WTC11 (cell line): ENCODE results near the gene ALK. TPM values are rescaled to one million over a fixed set of nuclear protein-coding genes. Genes with fewer than 3 reads are reported as not detected.

ENCODE experiments used
- ATAC-seq: fragments of 200-7000 bp; cut with Tn5 transposase; 2 replicates; pipeline ENCODE4 v1.10.0; 2021; ENCODE audit warnings: mild to moderate bottlenecking, moderate library complexity
- CTCF ChIA-PET: fragments of 300-600 bp; sonication (Branson Sonifier 250); formaldehyde crosslinking; loops from one replicate; lab custom pipeline; 2021; ENCODE audit warnings: antibody characterized with exemption; lab: Charles Lee
- POLR2A ChIA-PET: fragments of 350-600 bp; sonication (Branson Sonifier 250); formaldehyde crosslinking; loops from one replicate; lab custom pipeline; 2021; ENCODE audit warnings: antibody characterized with exemption; lab: Charles Lee
- DNase-seq: peaks from one replicate; pipeline ENCODE4 v3.0.0; 2021; ENCODE audit warnings: low spot score
- H3K27ac Mint-ChIP-seq: 2 replicates; pipeline ENCODE4 v1.8.0; 2021; ENCODE audit warnings: mixed read lengths
- H3K27me3 Mint-ChIP-seq: 2 replicates; pipeline ENCODE4 v1.8.0; 2021; ENCODE audit warnings: low read depth, mild to moderate bottlenecking, moderate library complexity, mixed read lengths
- H3K36me3 Mint-ChIP-seq: 2 replicates; pipeline ENCODE4 v1.8.0; 2021; ENCODE audit warnings: mixed read lengths
- H3K4me1 Mint-ChIP-seq: 2 replicates; pipeline ENCODE4 v1.8.0; 2022; ENCODE audit warnings: mixed read lengths
- H3K4me3 Mint-ChIP-seq: 2 replicates; pipeline ENCODE4 v1.8.0; 2021; ENCODE audit warnings: mild to moderate bottlenecking, moderate library complexity, mixed read lengths
- H3K9me3 Mint-ChIP-seq: 2 replicates; pipeline ENCODE4 v1.8.0; 2021; ENCODE audit warnings: mixed read lengths
- CREM ChIP-seq: sonication (generic); formaldehyde crosslinking; IDR thresholded peaks from 2 replicates; pipeline ENCODE4 v1.8.1; 2022; ENCODE audit warnings: mild to moderate bottlenecking, missing genetic modification reagents, moderate library complexity
- E2F5 ChIP-seq: sonication (generic); formaldehyde crosslinking; IDR thresholded peaks from 2 replicates; pipeline ENCODE4 v1.8.1; 2022; ENCODE audit warnings: mild to moderate bottlenecking, moderate library complexity, missing genetic modification reagents
- JAZF1 ChIP-seq: fragments of 250-450 bp; sonication (Bioruptor Pico); IDR thresholded peaks from 2 replicates; pipeline ENCODE4 v1.9.0; 2021; ENCODE audit warnings: moderate library complexity, mild to moderate bottlenecking, inconsistent platforms
- MXD4 ChIP-seq: fragments of 250-450 bp; sonication (Bioruptor Pico); IDR thresholded peaks from 2 replicates; pipeline ENCODE4 v1.8.0; 2021; ENCODE audit warnings: mild to moderate bottlenecking, moderate library complexity, borderline replicate concordance
- NR1H2 ChIP-seq: sonication (generic); formaldehyde crosslinking; IDR thresholded peaks from 2 replicates; pipeline ENCODE4 v1.9.0; 2021; ENCODE audit warnings: mild to moderate bottlenecking, moderate library complexity, missing genetic modification reagents
- OVOL2 ChIP-seq: fragments of 250-450 bp; sonication (Bioruptor Pico); IDR thresholded peaks from 2 replicates; pipeline ENCODE4 v1.9.0; 2021; ENCODE audit warnings: mild to moderate bottlenecking, borderline replicate concordance
- SMAD4 ChIP-seq: sonication (generic); formaldehyde crosslinking; IDR thresholded peaks from 2 replicates; pipeline ENCODE4 v1.8.0; 2022; ENCODE audit warnings: mild to moderate bottlenecking, missing genetic modification reagents
- SOX15 ChIP-seq: fragments of 250-450 bp; sonication (Bioruptor Pico); IDR thresholded peaks from 2 replicates; pipeline ENCODE4 v1.9.0; 2021; ENCODE audit warnings: mild to moderate bottlenecking
- TEAD1 ChIP-seq: sonication (generic); formaldehyde crosslinking; IDR thresholded peaks from 2 replicates; pipeline ENCODE4 v1.8.0; 2022; ENCODE audit warnings: mild to moderate bottlenecking, missing genetic modification reagents
- TP53 ChIP-seq: sonication (generic); formaldehyde crosslinking; IDR thresholded peaks from 2 replicates; pipeline ENCODE4 v1.8.1; 2023; ENCODE audit warnings: mild to moderate bottlenecking, missing genetic modification reagents
- USF2 ChIP-seq: sonication (generic); formaldehyde crosslinking; IDR thresholded peaks from 2 replicates; pipeline ENCODE4 v1.8.1; 2023; ENCODE audit warnings: mild to moderate bottlenecking, missing genetic modification reagents, moderate library complexity
- ZNF219 ChIP-seq: sonication (generic); formaldehyde crosslinking; IDR thresholded peaks from 2 replicates; pipeline ENCODE4 v1.8.0; 2023; ENCODE audit warnings: missing genetic modification reagents, mild to moderate bottlenecking, borderline replicate concordance
- ZNF232 ChIP-seq: sonication (generic); formaldehyde crosslinking; IDR thresholded peaks from 2 replicates; pipeline ENCODE4 v1.8.0; 2022; ENCODE audit warnings: mild to moderate bottlenecking, missing genetic modification reagents
- ZNF317 ChIP-seq: sonication (generic); formaldehyde crosslinking; IDR thresholded peaks from 2 replicates; pipeline ENCODE4 v1.8.1; 2023; ENCODE audit warnings: low read depth, mild to moderate bottlenecking, moderate library complexity, missing genetic modification reagents, borderline replicate concordance
- ZNF396 ChIP-seq: fragments of 250-450 bp; sonication (Bioruptor Pico); IDR thresholded peaks from 2 replicates; pipeline ENCODE4 v1.8.0; 2021; ENCODE audit warnings: mild to moderate bottlenecking, moderate library complexity, borderline replicate concordance
- ZNF423 ChIP-seq: fragments of 250-450 bp; sonication (Bioruptor Pico); IDR thresholded peaks from 2 replicates; pipeline ENCODE4 v2.1.2; 2022; ENCODE audit warnings: mild to moderate bottlenecking, moderate library complexity
- ZNF425 ChIP-seq: fragments of 250-450 bp; sonication (Bioruptor Pico); conservative IDR thresholded peaks from 2 replicates; pipeline ENCODE4 v1.9.0; 2021; ENCODE audit warnings: mild to moderate bottlenecking
- ZNF671 ChIP-seq: fragments of 250-450 bp; sonication (Bioruptor Pico); IDR thresholded peaks from 2 replicates; pipeline ENCODE4 v1.8.0; 2021; ENCODE audit warnings: mild to moderate bottlenecking
- ZSCAN18 ChIP-seq: fragments of 250-450 bp; sonication (Bioruptor Pico); IDR thresholded peaks from 2 replicates; pipeline ENCODE4 v2.1.2; 2022; ENCODE audit warnings: mild to moderate bottlenecking, moderate library complexity
- total RNA-seq: library from RNA; stranded (reverse); gene quantifications from 3 replicates; pipeline ENCODE4 v1.2.3, GENCODE V29; 2021
- TF ChIP-seq, protein P1 (sequence below): fragments of 250-450 bp; sonication (Bioruptor Pico); IDR thresholded peaks from 2 replicates; pipeline ENCODE4 v1.8.0; 2021; ENCODE audit warnings: mild to moderate bottlenecking
- TF ChIP-seq, protein P2 (sequence below): fragments of 250-450 bp; sonication (Bioruptor Pico); IDR thresholded peaks from 2 replicates; pipeline ENCODE4 v1.9.0; 2021; ENCODE audit warnings: mild to moderate bottlenecking
- TF ChIP-seq, protein P3 (sequence below): sonication (generic); formaldehyde crosslinking; conservative IDR thresholded peaks from 2 replicates; pipeline ENCODE4 v1.8.1; 2023; ENCODE audit warnings: mild to moderate bottlenecking, low read depth, missing genetic modification reagents, moderate library complexity

ALK gene
- total RNA-seq, 1 experiment from 2014 or later = not detected

DNA sequence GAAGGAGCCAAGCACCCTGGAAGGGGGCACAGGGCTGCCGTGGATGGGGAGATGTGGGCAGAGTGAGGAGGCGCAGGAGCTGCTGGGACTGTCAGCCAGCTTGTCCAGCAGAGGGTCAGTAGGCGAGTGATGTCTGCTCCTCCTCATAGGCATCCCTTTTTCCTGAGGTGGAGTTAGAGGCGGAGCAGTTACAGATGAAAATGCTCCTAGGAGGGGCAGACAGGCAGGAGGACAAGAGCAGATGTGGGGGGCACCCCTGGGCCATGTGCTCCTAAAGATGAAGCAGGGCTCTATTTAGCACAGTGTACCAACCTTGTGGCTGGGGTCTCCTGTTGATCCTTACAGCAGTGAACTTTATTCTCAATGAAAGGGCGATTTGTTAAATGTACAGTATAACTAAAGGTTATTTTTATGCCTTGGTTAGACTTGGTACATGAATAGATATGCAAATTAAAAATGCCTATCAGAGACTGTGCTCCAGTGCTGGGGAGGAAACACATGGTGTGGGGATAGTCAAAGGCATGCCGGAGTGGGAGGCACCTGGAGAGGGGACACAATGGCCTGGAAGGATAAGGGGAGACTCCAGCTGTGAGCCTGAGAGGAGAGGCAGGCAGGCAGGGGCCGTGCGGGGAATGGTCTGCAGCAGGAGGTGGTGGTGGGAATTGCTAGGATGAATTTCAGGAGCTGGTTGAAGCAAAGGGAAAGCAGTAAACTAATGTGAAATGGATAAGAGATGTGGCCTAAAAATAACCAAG is 630.9 kb downstream of the ALK start (continued):
- TF ChIP-seq, protein P1, sequence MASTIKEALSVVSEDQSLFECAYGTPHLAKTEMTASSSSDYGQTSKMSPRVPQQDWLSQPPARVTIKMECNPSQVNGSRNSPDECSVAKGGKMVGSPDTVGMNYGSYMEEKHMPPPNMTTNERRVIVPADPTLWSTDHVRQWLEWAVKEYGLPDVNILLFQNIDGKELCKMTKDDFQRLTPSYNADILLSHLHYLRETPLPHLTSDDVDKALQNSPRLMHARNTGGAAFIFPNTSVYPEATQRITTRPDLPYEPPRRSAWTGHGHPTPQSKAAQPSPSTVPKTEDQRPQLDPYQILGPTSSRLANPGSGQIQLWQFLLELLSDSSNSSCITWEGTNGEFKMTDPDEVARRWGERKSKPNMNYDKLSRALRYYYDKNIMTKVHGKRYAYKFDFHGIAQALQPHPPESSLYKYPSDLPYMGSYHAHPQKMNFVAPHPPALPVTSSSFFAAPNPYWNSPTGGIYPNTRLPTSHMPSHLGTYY (CRISPR knock-in tag) = no peak
- TF ChIP-seq, protein P2, sequence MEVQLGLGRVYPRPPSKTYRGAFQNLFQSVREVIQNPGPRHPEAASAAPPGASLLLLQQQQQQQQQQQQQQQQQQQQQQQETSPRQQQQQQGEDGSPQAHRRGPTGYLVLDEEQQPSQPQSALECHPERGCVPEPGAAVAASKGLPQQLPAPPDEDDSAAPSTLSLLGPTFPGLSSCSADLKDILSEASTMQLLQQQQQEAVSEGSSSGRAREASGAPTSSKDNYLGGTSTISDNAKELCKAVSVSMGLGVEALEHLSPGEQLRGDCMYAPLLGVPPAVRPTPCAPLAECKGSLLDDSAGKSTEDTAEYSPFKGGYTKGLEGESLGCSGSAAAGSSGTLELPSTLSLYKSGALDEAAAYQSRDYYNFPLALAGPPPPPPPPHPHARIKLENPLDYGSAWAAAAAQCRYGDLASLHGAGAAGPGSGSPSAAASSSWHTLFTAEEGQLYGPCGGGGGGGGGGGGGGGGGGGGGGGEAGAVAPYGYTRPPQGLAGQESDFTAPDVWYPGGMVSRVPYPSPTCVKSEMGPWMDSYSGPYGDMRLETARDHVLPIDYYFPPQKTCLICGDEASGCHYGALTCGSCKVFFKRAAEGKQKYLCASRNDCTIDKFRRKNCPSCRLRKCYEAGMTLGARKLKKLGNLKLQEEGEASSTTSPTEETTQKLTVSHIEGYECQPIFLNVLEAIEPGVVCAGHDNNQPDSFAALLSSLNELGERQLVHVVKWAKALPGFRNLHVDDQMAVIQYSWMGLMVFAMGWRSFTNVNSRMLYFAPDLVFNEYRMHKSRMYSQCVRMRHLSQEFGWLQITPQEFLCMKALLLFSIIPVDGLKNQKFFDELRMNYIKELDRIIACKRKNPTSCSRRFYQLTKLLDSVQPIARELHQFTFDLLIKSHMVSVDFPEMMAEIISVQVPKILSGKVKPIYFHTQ = no peak
- TF ChIP-seq ZNF423 (CRISPR knock-in tag) (peak; percentile 98), TP53 (CRISPR knock-in tag) (no peak), ZNF317 (CRISPR knock-in tag) (0 out of 2 replicates have a peak, but pooled peaks have one; percentile 50), ZNF671 (CRISPR knock-in tag) (no peak), ZNF396 (CRISPR knock-in tag) (no peak), ZNF219 (CRISPR knock-in tag) (peak; percentile 60; the same call in 1 of the 2 replicates), TEAD1 (peak; percentile 93), E2F5 (CRISPR knock-in tag) (no peak)
- TF ChIP-seq, all 79 proteins: peak for 9

GRCh38 chr2:29284671-29285070 is 636.7 kb downstream of the ALK start:
- H3K9me3 Mint-ChIP-seq = peaks cover 12% of the 10 kb centered on the region
- no peak for DNase-seq
- H3K27ac Mint-ChIP-seq = no peak overlapping the region
- ChIA-PET POLR2A (no interaction called here), CTCF (no interaction called here)
- peaks cover 4% of the 10 kb centered on the region; the same call in 1 of the 2 replicates for H3K36me3 Mint-ChIP-seq
- peaks cover 17% of the 10 kb centered on the region for H3K4me1 Mint-ChIP-seq
- no peak overlapping the region for H3K4me3 Mint-ChIP-seq
- no peak for ATAC-seq
- TF ChIP-seq TEAD1 = no peak
- no peak for TF ChIP-seq CREM (CRISPR knock-in tag)
- TF ChIP-seq USF2 (CRISPR knock-in tag) = no peak
- TF ChIP-seq JAZF1 (CRISPR knock-in tag) = no peak
- no peak for TF ChIP-seq ZNF425
- no peak for TF ChIP-seq ZSCAN18 (CRISPR knock-in tag)
- TF ChIP-seq SOX15 = no peak
- no peak for TF ChIP-seq ZNF232
- TF ChIP-seq, protein P3, sequence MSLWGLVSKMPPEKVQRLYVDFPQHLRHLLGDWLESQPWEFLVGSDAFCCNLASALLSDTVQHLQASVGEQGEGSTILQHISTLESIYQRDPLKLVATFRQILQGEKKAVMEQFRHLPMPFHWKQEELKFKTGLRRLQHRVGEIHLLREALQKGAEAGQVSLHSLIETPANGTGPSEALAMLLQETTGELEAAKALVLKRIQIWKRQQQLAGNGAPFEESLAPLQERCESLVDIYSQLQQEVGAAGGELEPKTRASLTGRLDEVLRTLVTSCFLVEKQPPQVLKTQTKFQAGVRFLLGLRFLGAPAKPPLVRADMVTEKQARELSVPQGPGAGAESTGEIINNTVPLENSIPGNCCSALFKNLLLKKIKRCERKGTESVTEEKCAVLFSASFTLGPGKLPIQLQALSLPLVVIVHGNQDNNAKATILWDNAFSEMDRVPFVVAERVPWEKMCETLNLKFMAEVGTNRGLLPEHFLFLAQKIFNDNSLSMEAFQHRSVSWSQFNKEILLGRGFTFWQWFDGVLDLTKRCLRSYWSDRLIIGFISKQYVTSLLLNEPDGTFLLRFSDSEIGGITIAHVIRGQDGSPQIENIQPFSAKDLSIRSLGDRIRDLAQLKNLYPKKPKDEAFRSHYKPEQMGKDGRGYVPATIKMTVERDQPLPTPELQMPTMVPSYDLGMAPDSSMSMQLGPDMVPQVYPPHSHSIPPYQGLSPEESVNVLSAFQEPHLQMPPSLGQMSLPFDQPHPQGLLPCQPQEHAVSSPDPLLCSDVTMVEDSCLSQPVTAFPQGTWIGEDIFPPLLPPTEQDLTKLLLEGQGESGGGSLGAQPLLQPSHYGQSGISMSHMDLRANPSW (CRISPR knock-in tag) = no peak
- no peak for TF ChIP-seq SMAD4 (CRISPR knock-in tag)
- TF ChIP-seq OVOL2 (CRISPR knock-in tag) = no peak
- no peak for TF ChIP-seq NR1H2 (CRISPR knock-in tag)
- TF ChIP-seq ZNF671 (CRISPR knock-in tag) = no peak
- no peak for TF ChIP-seq MXD4 (CRISPR knock-in tag)
- H3K27me3 Mint-ChIP-seq = no peaks in the 10 kb centered on the region; the same call in 1 of the 2 replicates
